Gastrocnemius medialis (tissue), 4 donors: ENCODE data around the gene HSD3B7. TPM values are rescaled to one million over a fixed set of nuclear protein-coding genes. Genes with fewer than 3 reads are reported as not detected.
A peak's percentile ranks its signal among the peaks of the same experiment; 100 is the strongest.

Experiments
- ATAC-seq, 2 donors: fragments of 150-250 bp; one replicate each; pipeline ENCODE4 v1.9.1; 2016
- DNase-seq, 2 donors: peaks; one replicate each; pipeline ENCODE4 v3.0.0-alpha.2; 2019
- H3K27ac ChIP-seq, 4 donors: fragments of 200-600 bp; sonication (generic); 1 replicate in 1 of 4; 2 replicates in 3 of 4; pipeline ENCODE4 v1.5.1; 2016 to 2018; ENCODE audit warnings: mild to moderate bottlenecking in 2 of 4, moderate library complexity in 1 of 4
- H3K27me3 ChIP-seq, 3 donors: fragments of 200-600 bp; sonication (generic) in 2 of 3; 1 replicate in 1 of 3; 2 replicates in 2 of 3; pipeline versions ENCODE4 v1.5.1 to v1.6.0; 2016 to 2019; ENCODE audit warnings: mild to moderate bottlenecking in 1 of 3, moderate library complexity in 1 of 3
- H3K36me3 ChIP-seq, 2 donors: fragments of 200-600 bp; sonication (generic) in 1 of 2; one replicate each; pipeline ENCODE4 v1.5.1; 2017 to 2018
- H3K4me1 ChIP-seq, 2 donors: fragments of 200-600 bp; sonication (generic) in 1 of 2; one replicate each; pipeline ENCODE4 v1.5.1; 2016 to 2017; ENCODE audit warnings: mild to moderate bottlenecking in 2 of 2
- H3K4me3 ChIP-seq, 4 donors: fragments of 200-600 bp; sonication (generic) in 3 of 4; 1 replicate in 1 of 4; 2 replicates in 3 of 4; pipeline ENCODE4 v1.5.1; 2016 to 2019; ENCODE audit warnings: mild to moderate bottlenecking in 2 of 4
- H3K9me3 ChIP-seq, 3 donors: fragments of 200-600 bp; sonication (generic) in 2 of 3; 1 replicate in 1 of 3; 2 replicates in 2 of 3; pipeline ENCODE4 v1.5.1; 2016 to 2019
- CTCF ChIP-seq, 5 experiments: fragments of 450-650 bp in 3 of 5; fragments of 200-600 bp in 2 of 5; sonication (generic) in 2 of 5; IDR thresholded peaks in 4 of 5; conservative IDR thresholded peaks in 1 of 5; 1 replicate in 4 of 5; 2 replicates in 1 of 5; pipeline ENCODE4 v1.5.1; 2016 to 2019; ENCODE audit warnings: antibody characterized with exemption in 5 of 5, mild to moderate bottlenecking in 3 of 5, moderate library complexity in 3 of 5
- POLR2A ChIP-seq, 2 donors: fragments of 450-650 bp; IDR thresholded peaks; one replicate each; pipeline ENCODE4 v1.6.1; 2017; ENCODE audit warnings: antibody characterized with exemption in 2 of 2, mild to moderate bottlenecking in 2 of 2, moderate library complexity in 2 of 2
- in situ Hi-C, 4 donors: fragments of 200-750 bp; cut with MboI; loops; one replicate each; pipeline versions ENCODE4 v1.15.0 to v1.8.0; 2017; ENCODE audit warnings: low sequenced_read_pairs in 4 of 4
- intact Hi-C: fragments of 100-400 bp; cut with DNase I; formaldehyde crosslinking; loops from one replicate; pipeline ENCODE4 v1.15.1; 2023; ENCODE audit warnings: low total_unique reads
- total RNA-seq, 4 donors: library from RNA; depleted of rRNA; stranded (reverse); fragments of >200 nt; gene quantifications; one replicate each; pipeline versions ENCODE4 v1.1.0 to v1.2.3, GENCODE V29; 2016

The HSD3B7 gene
- total RNA-seq, 4 donors from 2014 or later = 1.5 to 6.8 (median 5.4) TPM

- in situ Hi-C loops (no loop called here), intact Hi-C loops (loop anchor here (2.0 kb wide), 1 partner anchor 25 kb away; the partner anchor contains the start of gene FBXL19)
- H3K4me3 ChIP-seq = peak overlapping the region; percentile 69 to 100 (median 93)
- peaks cover 14 to 28% of the 10 kb centered on the region in 2 donors for H3K4me1 ChIP-seq
- DNase-seq (peak; percentile 66 to 84), ATAC-seq (peak; percentile 68 to 69)
- no peaks in the 10 kb centered on the region for H3K9me3 ChIP-seq
- TF ChIP-seq CTCF (IDR thresholded peaks at IDR 0.05 in 4 of 5, conservative IDR thresholded peaks at IDR 0.05 in 1 of 5) (no peak), POLR2A (IDR thresholded peaks at IDR 0.05) (no peak)
- H3K36me3 ChIP-seq = peaks cover 0 to 4% of the 10 kb centered on the region in 2 donors
- H3K27ac ChIP-seq = peak overlapping the region; percentile 74 to 94 (median 90)
- H3K27me3 ChIP-seq = no peaks in the 10 kb centered on the region
These were observed 36.9 kb upstream of the HSD3B7 start for GRCh38 chr16:30947859-30948666.

GRCh38 chr16:30948667-30949649 lies 36.0 kb upstream of the HSD3B7 start, which contains the start of gene ORAI3:
ORAI3 (plus strand) TSS chr16:30949068; CDS start chr16:30949290, 222 bp downstream.
- H3K27me3 ChIP-seq = no peaks in the 10 kb centered on the region
- H3K36me3 ChIP-seq = peaks cover 0 to 4% of the 10 kb centered on the region in 2 donors
- intact Hi-C loops = loop anchor here (2.0 kb wide), 1 partner anchor 26 kb away; the partner anchor contains the start of gene FBXL19
- DNase-seq (peak; percentile 61 to 62), ATAC-seq (peak; percentile 72 to 82)
- peaks cover 14 to 31% of the 10 kb centered on the region in 2 donors for H3K4me1 ChIP-seq
- no peaks in the 10 kb centered on the region for H3K9me3 ChIP-seq
- peak within 1 kb of the TSS; percentile 69 to 100 (median 93) for H3K4me3 ChIP-seq
- in situ Hi-C loops = no loop called here
- no peak for TF ChIP-seq CTCF (IDR thresholded peaks at IDR 0.05 in 4 of 5, conservative IDR thresholded peaks at IDR 0.05 in 1 of 5)
- peak; percentile 65 to 77 for TF ChIP-seq POLR2A (IDR thresholded peaks at IDR 0.05)
- peak within 1 kb of the TSS; percentile 74 to 94 (median 90) for H3K27ac ChIP-seq

GRCh38 chr16:30949650-30950515 lies 35.1 kb upstream of the HSD3B7 start:
- intact Hi-C loops = loop anchor here (2.0 kb wide), 1 partner anchor 27 kb away; the partner anchor contains the start of gene FBXL19
- H3K4me3 ChIP-seq = peak overlapping the region; percentile 69 to 100 (median 93)
- H3K36me3 ChIP-seq = peaks cover 0 to 4% of the 10 kb centered on the region in 2 donors
- DNase-seq (peak; percentile 78 to 87), ATAC-seq (peak; percentile 34 to 36)
- H3K27ac ChIP-seq = peak overlapping the region; percentile 74 to 94 (median 90)
- in situ Hi-C loops = loop anchor here in 1 of 4 donors (25.0 kb wide), 1 partner anchor 487 kb away; the partner anchor contains the start of genes COX6A2 and ZNF843
- H3K4me1 ChIP-seq = peaks cover 14 to 33% of the 10 kb centered on the region in 2 donors
- no peaks in the 10 kb centered on the region for H3K27me3 ChIP-seq
- TF ChIP-seq POLR2A (IDR thresholded peaks at IDR 0.05) (peak; percentile 64 to 82), CTCF (IDR thresholded peaks at IDR 0.05 in 4 of 5, conservative IDR thresholded peaks at IDR 0.05 in 1 of 5) (no peak)
- H3K9me3 ChIP-seq = no peaks in the 10 kb centered on the region
